ENCODE data around the gene CD4. TPM values are rescaled to one million over a fixed set of nuclear protein-coding genes. Genes with fewer than 3 reads are reported as not detected.

The CD4 gene
- total RNA-seq, 2 donors from 2014 or later, result 0.77 to 1.3 TPM

GRCh38 chr12:6745741-6746525 is 43.4 kb upstream of the CD4 start:
- Histone ChIP-seq H3K27ac (ENCODE audit: low read depth, low read length) (no peak overlapping the region), H3K27me3 (ENCODE audit: control insufficient read depth, insufficient read depth, low read length, poor library complexity, severe bottlenecking) (no peaks in the 10 kb centered on the region), H3K9ac (ENCODE audit: extremely low read depth, low read length, poor library complexity, severe bottlenecking) (no peak overlapping the region), H3K36me3 (ENCODE audit: control insufficient read depth, insufficient read depth, low read length) (peaks cover 46% of the 10 kb centered on the region), H3K4me3 (ENCODE audit: low read length) (no peak overlapping the region), H3K9me3 (ENCODE audit: control insufficient read depth, low read length) (no peaks in the 10 kb centered on the region), H3K4me1 (ENCODE audit: control insufficient read depth, insufficient read depth, low read length) (no peaks in the 10 kb centered on the region)
- TF ChIP-seq, protein P1, sequence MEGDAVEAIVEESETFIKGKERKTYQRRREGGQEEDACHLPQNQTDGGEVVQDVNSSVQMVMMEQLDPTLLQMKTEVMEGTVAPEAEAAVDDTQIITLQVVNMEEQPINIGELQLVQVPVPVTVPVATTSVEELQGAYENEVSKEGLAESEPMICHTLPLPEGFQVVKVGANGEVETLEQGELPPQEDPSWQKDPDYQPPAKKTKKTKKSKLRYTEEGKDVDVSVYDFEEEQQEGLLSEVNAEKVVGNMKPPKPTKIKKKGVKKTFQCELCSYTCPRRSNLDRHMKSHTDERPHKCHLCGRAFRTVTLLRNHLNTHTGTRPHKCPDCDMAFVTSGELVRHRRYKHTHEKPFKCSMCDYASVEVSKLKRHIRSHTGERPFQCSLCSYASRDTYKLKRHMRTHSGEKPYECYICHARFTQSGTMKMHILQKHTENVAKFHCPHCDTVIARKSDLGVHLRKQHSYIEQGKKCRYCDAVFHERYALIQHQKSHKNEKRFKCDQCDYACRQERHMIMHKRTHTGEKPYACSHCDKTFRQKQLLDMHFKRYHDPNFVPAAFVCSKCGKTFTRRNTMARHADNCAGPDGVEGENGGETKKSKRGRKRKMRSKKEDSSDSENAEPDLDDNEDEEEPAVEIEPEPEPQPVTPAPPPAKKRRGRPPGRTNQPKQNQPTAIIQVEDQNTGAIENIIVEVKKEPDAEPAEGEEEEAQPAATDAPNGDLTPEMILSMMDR (conservative IDR thresholded peaks at IDR 0.05), result no peak
- Mint-ChIP-seq H3K4me1 (peaks cover 13% of the 10 kb centered on the region), H3K27ac (peak overlapping the region; percentile 71), H3K9me3 (no peaks in the 10 kb centered on the region), H3K36me3 (ENCODE audit: low read depth) (peaks cover 55% of the 10 kb centered on the region), H3K4me3 (no peak overlapping the region), H3K27me3 (ENCODE audit: insufficient read depth) (no peaks in the 10 kb centered on the region)
- DNase-seq, result no peak
- WGBS, 2 experiments (ENCODE audit: insufficient coverage in 1 of 2, insufficient read length in 1 of 2), result 93 to 98% methylated on average over 10 to 13 of the region's 13 CpGs

GRCh38 chr12:6747216-6747615 is 42.1 kb upstream of the CD4 start:
- Mint-ChIP-seq H3K27me3 (ENCODE audit: insufficient read depth) (no peaks in the 10 kb centered on the region), H3K4me1 (peaks cover 18% of the 10 kb centered on the region), H3K27ac (no peak overlapping the region), H3K9me3 (no peaks in the 10 kb centered on the region), H3K4me3 (no peak overlapping the region), H3K36me3 (ENCODE audit: low read depth) (peaks cover 67% of the 10 kb centered on the region)
- no peaks in the 10 kb centered on the region for H3K27me3 ChIP-seq (ENCODE audit: control insufficient read depth, insufficient read depth, low read length, poor library complexity, severe bottlenecking)
- H3K36me3 ChIP-seq (ENCODE audit: control insufficient read depth, insufficient read depth, low read length), result peaks cover 58% of the 10 kb centered on the region
- no peaks in the 10 kb centered on the region for H3K4me1 ChIP-seq (ENCODE audit: control insufficient read depth, insufficient read depth, low read length)
- H3K9ac ChIP-seq (ENCODE audit: extremely low read depth, low read length, poor library complexity, severe bottlenecking), result no peak overlapping the region
- H3K9me3 ChIP-seq (ENCODE audit: control insufficient read depth, low read length), result no peaks in the 10 kb centered on the region
- TF ChIP-seq, protein P1 (conservative IDR thresholded peaks at IDR 0.05), result no peak
- 95 to 100% methylated on average over 2 to 4 of the region's 4 CpGs for WGBS, 2 experiments (ENCODE audit: insufficient coverage in 1 of 2, insufficient read length in 1 of 2)
- H3K4me3 ChIP-seq (ENCODE audit: low read length), result no peak overlapping the region
- no peak for DNase-seq
- no peak overlapping the region for H3K27ac ChIP-seq (ENCODE audit: low read depth, low read length)

DNA sequence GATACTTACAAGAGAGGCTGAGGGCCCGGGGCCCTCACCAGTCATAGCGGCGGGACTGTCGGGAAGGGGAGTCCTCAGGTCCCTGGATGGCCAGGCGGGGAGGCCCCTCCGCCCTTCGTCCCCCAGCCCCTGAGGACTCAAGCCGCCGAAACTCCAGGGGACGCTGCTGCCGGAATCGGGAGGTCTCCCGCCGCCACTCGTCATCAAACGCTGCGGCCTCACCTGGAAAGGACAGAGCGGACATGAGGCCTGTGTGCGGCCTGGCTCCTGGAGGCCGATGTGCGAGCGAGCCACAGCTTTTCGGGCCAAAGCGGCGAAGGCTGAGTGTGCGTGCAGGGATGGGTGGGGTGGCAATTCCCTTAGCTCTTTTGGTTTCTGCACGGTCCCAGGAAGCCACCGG is 40.6 kb upstream of the CD4 start:
- no peak for DNase-seq
- Histone ChIP-seq H3K4me1 (ENCODE audit: control insufficient read depth, insufficient read depth, low read length) (peaks cover under 1% of the 10 kb centered on the region), H3K27me3 (ENCODE audit: control insufficient read depth, insufficient read depth, low read length, poor library complexity, severe bottlenecking) (no peaks in the 10 kb centered on the region), H3K9me3 (ENCODE audit: control insufficient read depth, low read length) (no peaks in the 10 kb centered on the region), H3K9ac (ENCODE audit: extremely low read depth, low read length, poor library complexity, severe bottlenecking) (no peak overlapping the region), H3K27ac (ENCODE audit: low read depth, low read length) (no peak overlapping the region), H3K36me3 (ENCODE audit: control insufficient read depth, insufficient read depth, low read length) (peaks cover 58% of the 10 kb centered on the region), H3K4me3 (ENCODE audit: low read length) (no peak overlapping the region)
- Mint-ChIP-seq H3K4me1 (peaks cover 14% of the 10 kb centered on the region), H3K27me3 (ENCODE audit: insufficient read depth) (no peaks in the 10 kb centered on the region), H3K27ac (no peak overlapping the region), H3K36me3 (ENCODE audit: low read depth) (peaks cover 67% of the 10 kb centered on the region), H3K9me3 (no peaks in the 10 kb centered on the region), H3K4me3 (no peak overlapping the region)
- TF ChIP-seq, protein P1 (conservative IDR thresholded peaks at IDR 0.05), result no peak
- 94 to 96% methylated on average over 24 to 28 of the region's 28 CpGs for WGBS, 2 experiments (ENCODE audit: insufficient coverage in 1 of 2, insufficient read length in 1 of 2)
